H1 (cell line): ENCODE results near the gene CPED1. TPM values are rescaled to one million over a fixed set of nuclear protein-coding genes. Genes with fewer than 3 reads are reported as not detected.

ENCODE experiments used
- CTCF ChIA-PET: fragments of 300-600 bp; sonication (Branson Sonifier 250); formaldehyde crosslinking; loops from one replicate; lab custom pipeline; 2021; ENCODE audit not compliant: partially characterized antibody; lab: Charles Lee
- POLR2A ChIA-PET: fragments of 300-600 bp; sonication (Branson Sonifier 250); formaldehyde crosslinking; loops from one replicate; lab custom pipeline; 2021; ENCODE audit warnings: inconsistent platforms; ENCODE audit not compliant: partially characterized antibody; lab: Charles Lee
- DNase-seq, 2 experiments: peaks; one replicate each; pipeline versions ENCODE4 v3.0.0 to v3.0.0-alpha.2; 2010 to 2022; ENCODE audit warnings: low spot score in 2 of 2, low read depth in 1 of 2, mixed read lengths in 1 of 2
- FAIRE-seq: peaks from 2 replicates; lab custom pipeline; 2011; peaks lifted over from hg19 to GRCh38; lab: Jason Lieb, UNC
- H2AFZ ChIP-seq: 2 replicates; pipeline ENCODE4 v1.8.1; 2012; ENCODE audit warnings: low read length, inconsistent platforms
- H2AK5ac ChIP-seq: 2 replicates; pipeline ENCODE4 v1.6.1; 2013; ENCODE audit warnings: low read depth, low read length
- H2BK120ac ChIP-seq: replicated peaks from 2 replicates; pipeline ENCODE3; 2013; ENCODE audit warnings: low read depth, low read length, inconsistent platforms
- H2BK12ac ChIP-seq: 2 replicates; pipeline ENCODE4 v1.6.1; 2013; ENCODE audit warnings: low read depth, low read length
- H2BK15ac ChIP-seq: 2 replicates; pipeline ENCODE4 v1.6.1; 2013; ENCODE audit warnings: low read length
- H2BK20ac ChIP-seq: 2 replicates; pipeline ENCODE4 v1.6.1; 2013; ENCODE audit warnings: low read length
- H2BK5ac ChIP-seq: 2 replicates; pipeline ENCODE4 v1.6.1; 2013; ENCODE audit warnings: low read depth, low read length
- H3K14ac ChIP-seq: 2 replicates; pipeline ENCODE4 v1.6.1; 2013; ENCODE audit warnings: inconsistent platforms; ENCODE audit not compliant: insufficient read length
- H3K18ac ChIP-seq: 2 replicates; pipeline ENCODE4 v1.6.1; 2013; ENCODE audit warnings: low read length; ENCODE audit errors: extremely low read depth
- H3K23ac ChIP-seq: 2 replicates; pipeline ENCODE4 v1.6.1; 2013; ENCODE audit warnings: inconsistent platforms; ENCODE audit not compliant: insufficient read length
- H3K23me2 ChIP-seq: 2 replicates; pipeline ENCODE4 v1.6.1; 2013; ENCODE audit warnings: low read depth, low read length
- H3K27ac ChIP-seq: 2 replicates; pipeline ENCODE4 v1.6.1; 2011; ENCODE audit warnings: low read depth, low read length, inconsistent platforms
- H3K27me3 ChIP-seq, 4 experiments: replicated peaks in 1 of 4; 1 replicate in 1 of 4; 2 replicates in 3 of 4; pipeline versions ENCODE4 v1.6.1 to v1.8.1; 2011 to 2013; ENCODE audit warnings: low read length in 3 of 4, mild to moderate bottlenecking in 3 of 4, inconsistent platforms in 2 of 4, mixed read lengths in 2 of 4, moderate library complexity in 1 of 4; ENCODE audit not compliant: control insufficient read depth in 3 of 4, insufficient read depth in 3 of 4; ENCODE audit errors: extremely low read depth in 1 of 4
- H3K36me3 ChIP-seq, 4 experiments: 2 replicates each; pipeline versions ENCODE4 v1.6.1 to v1.8.1; 2011 to 2013; ENCODE audit warnings: mild to moderate bottlenecking in 4 of 4, low read length in 3 of 4, moderate library complexity in 2 of 4, control low read depth in 1 of 4, inconsistent platforms in 1 of 4; ENCODE audit not compliant: insufficient read depth in 4 of 4, control insufficient read depth in 2 of 4
- H3K4ac ChIP-seq: replicated peaks from 2 replicates; pipeline ENCODE3; 2013; ENCODE audit warnings: low read length, low read depth, mixed read lengths, inconsistent platforms; ENCODE audit not compliant: insufficient read length
- H3K4me1 ChIP-seq, 4 experiments: replicated peaks in 1 of 4; 1 replicate in 1 of 4; 2 replicates in 3 of 4; pipeline versions ENCODE4 v1.6.1 to v1.8.1; 2011 to 2013; ENCODE audit warnings: low read length in 3 of 4, inconsistent platforms in 2 of 4, mixed read lengths in 1 of 4; ENCODE audit not compliant: insufficient read depth in 4 of 4, control insufficient read depth in 3 of 4
- H3K4me2 ChIP-seq, 2 experiments: 2 replicates each; pipeline versions ENCODE4 v1.6.1 to v1.8.1; 2011 to 2013; ENCODE audit warnings: low read depth in 2 of 2, low read length in 2 of 2, control low read depth in 1 of 2, inconsistent platforms in 1 of 2, mild to moderate bottlenecking in 1 of 2; ENCODE audit not compliant: insufficient read depth in 1 of 2
- H3K4me3 ChIP-seq, 4 experiments: fragments of 200-600, 300-600 bp in 1 of 4; sonication (generic), shearing (Covaris generic), sonication (Bioruptor Twin) in 1 of 4; 2 replicates each; pipeline versions ENCODE4 v1.5.1 to v1.8.1; 2011 to 2016; ENCODE audit warnings: low read length in 4 of 4, low read depth in 3 of 4, control low read depth in 2 of 4, inconsistent platforms in 2 of 4, mild to moderate bottlenecking in 2 of 4, mixed read lengths in 1 of 4, moderate library complexity in 1 of 4; ENCODE audit not compliant: insufficient read depth in 2 of 4; ENCODE audit errors: extremely low read depth in 1 of 4
- H3K56ac ChIP-seq: replicated peaks from 2 replicates; pipeline ENCODE3; 2013; ENCODE audit warnings: low read depth, mild to moderate bottlenecking, mixed read lengths, low read length, inconsistent platforms; ENCODE audit not compliant: insufficient read length
- H3K79me1 ChIP-seq: 2 replicates; pipeline ENCODE4 v1.6.1; 2013; ENCODE audit warnings: low read depth, low read length, control low read depth
- H3K79me2 ChIP-seq, 2 experiments: 2 replicates each; pipeline versions ENCODE4 v1.6.1 to v1.8.1; 2012 to 2013; ENCODE audit warnings: low read length in 2 of 2, mild to moderate bottlenecking in 2 of 2, inconsistent platforms in 1 of 2; ENCODE audit not compliant: insufficient read depth in 2 of 2, control insufficient read depth in 1 of 2
- H3K9ac ChIP-seq, 4 experiments: replicated peaks in 1 of 4; 1 replicate in 1 of 4; 2 replicates in 3 of 4; pipeline versions ENCODE4 v1.6.1 to v1.8.1; 2011 to 2013; ENCODE audit warnings: low read depth in 3 of 4, low read length in 3 of 4, control low read depth in 2 of 4, mild to moderate bottlenecking in 2 of 4, moderate library complexity in 2 of 4, inconsistent platforms in 1 of 4; ENCODE audit errors: extremely low read depth in 1 of 4
- H3K9me3 ChIP-seq, 2 experiments: 2 replicates each; pipeline versions ENCODE4 v1.6.1 to v1.8.1; 2012 to 2013; ENCODE audit warnings: mild to moderate bottlenecking in 2 of 2, moderate library complexity in 2 of 2, control low read depth in 1 of 2, inconsistent platforms in 1 of 2, low read depth in 1 of 2, low read length in 1 of 2, mixed read lengths in 1 of 2; ENCODE audit not compliant: insufficient read depth in 2 of 2
- H4K20me1 ChIP-seq, 2 experiments: replicated peaks in 1 of 2; 2 replicates each; pipeline versions ENCODE3 to v1.8.1; 2011 to 2013; ENCODE audit warnings: inconsistent platforms in 2 of 2, low read length in 2 of 2, mild to moderate bottlenecking in 1 of 2; ENCODE audit not compliant: insufficient read depth in 2 of 2, control insufficient read depth in 1 of 2
- H4K5ac ChIP-seq: 2 replicates; pipeline ENCODE4 v1.6.1; 2013; ENCODE audit warnings: low read length, low read depth, mixed read lengths, inconsistent platforms; ENCODE audit not compliant: insufficient read length
- H4K8ac ChIP-seq: 2 replicates; pipeline ENCODE4 v1.8.0; 2013; ENCODE audit warnings: mild to moderate bottlenecking, moderate library complexity, low read length, inconsistent platforms; ENCODE audit not compliant: insufficient read depth; ENCODE audit errors: extremely low read depth
- H4K91ac ChIP-seq: replicated peaks from 2 replicates; pipeline ENCODE3; 2013; ENCODE audit warnings: low read length, mixed read lengths, inconsistent platforms; ENCODE audit not compliant: insufficient read length
- BCL11A ChIP-seq, 2 experiments: IDR thresholded peaks; one replicate each; pipeline ENCODE4 v1.6.1; 2011; ENCODE audit warnings: low read depth in 2 of 2, low read length in 2 of 2, mild to moderate bottlenecking in 2 of 2
- FOSL1 ChIP-seq: IDR thresholded peaks from 2 replicates; pipeline ENCODE4 v1.6.1; 2011; ENCODE audit warnings: mild to moderate bottlenecking, low read depth, low read length, moderate library complexity; ENCODE audit not compliant: insufficient read depth
- MAFK ChIP-seq: IDR thresholded peaks from 2 replicates; pipeline ENCODE4 v1.6.1; 2012; ENCODE audit warnings: low read depth, mild to moderate bottlenecking, improper control_type of control experiment, low read length
- NANOG ChIP-seq: IDR thresholded peaks from 2 replicates; pipeline ENCODE4 v1.6.1; 2011; ENCODE audit warnings: low read length, low read depth, mild to moderate bottlenecking, inconsistent platforms; ENCODE audit not compliant: insufficient read depth, poor library complexity, severe bottlenecking
- RFX5 ChIP-seq: IDR thresholded peaks from 2 replicates; pipeline ENCODE4 v1.6.1; 2011; ENCODE audit warnings: low read depth, low read length, improper control_type of control experiment, borderline replicate concordance
- RNF2 ChIP-seq: fragments of 200-900, 300-1000 bp; sonication (generic); IDR thresholded peaks from 2 replicates; pipeline ENCODE4 v1.7.1; 2016; ENCODE audit warnings: borderline replicate concordance, low read depth, mild to moderate bottlenecking, antibody characterized with exemption, low read length; ENCODE audit not compliant: poor library complexity, severe bottlenecking; ENCODE audit errors: missing control alignments
- SIN3A ChIP-seq, 2 experiments: IDR thresholded peaks in 1 of 2; conservative IDR thresholded peaks in 1 of 2; 2 replicates each; pipeline ENCODE4 v1.6.1; 2011 to 2012; ENCODE audit warnings: low read length in 2 of 2, improper control_type of control experiment in 1 of 2, low read depth in 1 of 2, mild to moderate bottlenecking in 1 of 2
- SP1 ChIP-seq: IDR thresholded peaks from 2 replicates; pipeline ENCODE4 v1.6.1; 2011; ENCODE audit warnings: low read depth, low read length
- SP2 ChIP-seq: IDR thresholded peaks from 2 replicates; pipeline ENCODE4 v1.6.1; 2012; ENCODE audit warnings: mild to moderate bottlenecking, low read length, inconsistent platforms
- TAF7 ChIP-seq: optimal IDR thresholded peaks from 2 replicates; pipeline ENCODE3; 2011; ENCODE audit warnings: low read depth, mild to moderate bottlenecking, inconsistent platforms, low read length, moderate library complexity, borderline replicate concordance
- TBP ChIP-seq: IDR thresholded peaks from 2 replicates; pipeline ENCODE4 v1.6.1; 2011; ENCODE audit warnings: low read depth, low read length, improper control_type of control experiment
- WGBS, 2 experiments: shearing (Covaris generic) in 1 of 2; methylation state at CpG; one replicate each; pipeline versions ENCODE4 v1.1.6 to v1.1.7; 2013 to 2015; ENCODE audit warnings: low lambda C conversion rate in 2 of 2, mixed read lengths in 2 of 2, inconsistent platforms in 1 of 2, low coverage in 1 of 2, missing lambda C conversion rate in 1 of 2; ENCODE audit not compliant: insufficient replicate concordance in 2 of 2, insufficient coverage in 1 of 2, insufficient read length in 1 of 2; ENCODE audit errors: extremely low coverage in 1 of 2, missing lambda C conversion rate in 1 of 2; 5-methylcytosine and 5-hydroxymethylcytosine counted together
- polyA plus RNA-seq, 7 experiments: library from polyadenylated mRNA; depleted of rRNA in 3 of 7; stranded (reverse) in 5 of 7; unstranded in 2 of 7; fragments of >200 nt in 5 of 7; fragments of 200-250 nt in 2 of 7; gene quantifications; 1 replicate in 5 of 7; 2 replicates in 1 of 7; 4 replicates in 1 of 7; pipeline versions ENCODE4 v1.2.1 to v1.2.3, GENCODE V29; 2011 to 2013; ENCODE audit warnings: missing spikeins in 2 of 7, mixed read lengths in 2 of 7
- total RNA-seq: library from RNA; stranded (reverse); fragmentation: NEBNext Ultra II Directional; extraction: Animal tissue kit (Norgen Biotek cat#: 25700); gene quantifications from 2 replicates; pipeline ENCODE4 v1.2.1, GENCODE V29; 2021
- TF ChIP-seq, protein P1 (sequence below): IDR thresholded peaks from 2 replicates; pipeline ENCODE4 v1.6.1; 2012; ENCODE audit warnings: inconsistent platforms
- TF ChIP-seq, protein P2 (sequence below): IDR thresholded peaks from 2 replicates; pipeline ENCODE4 v1.6.1; 2011; ENCODE audit warnings: low read depth, mild to moderate bottlenecking, low read length; ENCODE audit not compliant: insufficient read depth

The CPED1 gene
- total and polyA plus RNA-seq, 2 of the 8 experiments (the other 6 are each of a cell fraction or from before 2014, with no cell fraction given) = 0.08 to 0.39 TPM

DNA sequence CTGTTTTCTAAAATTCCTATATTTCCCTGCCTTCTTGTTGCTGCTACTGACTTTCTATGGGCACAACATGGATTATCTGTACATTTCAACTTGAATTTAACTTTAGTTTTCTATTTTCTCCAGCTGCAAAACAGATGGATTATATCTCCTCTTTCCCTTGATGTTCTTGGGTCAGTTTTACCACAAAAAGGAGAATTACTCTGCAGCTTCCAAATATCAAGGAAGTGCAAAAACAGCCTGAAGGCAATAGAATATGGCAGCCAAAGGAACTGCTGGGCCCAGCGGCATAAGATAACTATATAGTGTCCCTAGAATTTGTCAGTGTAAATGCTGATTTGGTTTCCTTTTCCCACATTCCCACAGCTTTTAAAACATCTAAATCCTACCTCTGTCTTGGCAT, 29.1 kb downstream of the CPED1 start:
- H3K56ac ChIP-seq = no peak overlapping the region
- H2BK120ac ChIP-seq = no peak overlapping the region
- H4K20me1 ChIP-seq = no peaks in the 10 kb centered on the region
- H3K79me2 ChIP-seq = no peaks in the 10 kb centered on the region
- H3K4me2 ChIP-seq = no peak overlapping the region
- ChIA-PET CTCF (interaction anchor here (0.7 to 1.3 kb wide), 5 partner anchors 15 to 1081 kb away, joined by 3 to 8 read pairs (median 3); no protein-coding TSS in a partner anchor), POLR2A (no interaction called here)
- H2AK5ac ChIP-seq = no peak overlapping the region
- no peak overlapping the region for H2BK20ac ChIP-seq
- no peaks in the 10 kb centered on the region for H3K27me3 ChIP-seq
- 95% methylated on average over 1 of the region's 1 CpG; no CpG with 5 or more reads in 1 of the 2 experiments for WGBS, 2 experiments
- DNase-seq (no peak), FAIRE-seq (no peak)
- H3K9me3 ChIP-seq = no peaks in the 10 kb centered on the region
- H3K23me2 ChIP-seq = no peaks in the 10 kb centered on the region
- H3K36me3 ChIP-seq = no peaks in the 10 kb centered on the region
- H2BK15ac ChIP-seq = no peak overlapping the region
- no peak overlapping the region for H4K91ac ChIP-seq
- H2BK5ac ChIP-seq = no peak overlapping the region
- no peaks in the 10 kb centered on the region for H3K79me1 ChIP-seq
- no peak overlapping the region for H3K9ac ChIP-seq
- H3K27ac ChIP-seq = no peak overlapping the region
- no peak overlapping the region for H3K4ac ChIP-seq
- H2AFZ ChIP-seq = no peak overlapping the region
- no peak overlapping the region for H3K18ac ChIP-seq
- no peak overlapping the region for H3K4me3 ChIP-seq
- no peak overlapping the region for H3K23ac ChIP-seq
- H4K8ac ChIP-seq = no peak overlapping the region
- H2BK12ac ChIP-seq = no peak overlapping the region
- no peaks in the 10 kb centered on the region for H3K4me1 ChIP-seq
- H3K14ac ChIP-seq = no peak overlapping the region
- H4K5ac ChIP-seq = no peak overlapping the region
- TF ChIP-seq, protein P1, sequence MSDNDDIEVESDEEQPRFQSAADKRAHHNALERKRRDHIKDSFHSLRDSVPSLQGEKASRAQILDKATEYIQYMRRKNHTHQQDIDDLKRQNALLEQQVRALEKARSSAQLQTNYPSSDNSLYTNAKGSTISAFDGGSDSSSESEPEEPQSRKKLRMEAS = no peak
- TF ChIP-seq SIN3A (conservative IDR thresholded peaks at IDR 0.05 in 1 of 2, IDR thresholded peaks at IDR 0.05 in 1 of 2; ENCODE audit: low read depth in 1 of 2, low read length in 2 of 2) (no peak), RFX5 (no peak), TBP (no peak), TAF7 (no peak), FOSL1 (no peak), NANOG (no peak), SP1 (no peak), BCL11A (IDR thresholded peaks at IDR 0.05; ENCODE audit: low read depth in 2 of 2, low read length in 2 of 2) (no peak), MAFK (no peak), RNF2 (no peak), SP2 (no peak)
- TF ChIP-seq, protein P2, sequence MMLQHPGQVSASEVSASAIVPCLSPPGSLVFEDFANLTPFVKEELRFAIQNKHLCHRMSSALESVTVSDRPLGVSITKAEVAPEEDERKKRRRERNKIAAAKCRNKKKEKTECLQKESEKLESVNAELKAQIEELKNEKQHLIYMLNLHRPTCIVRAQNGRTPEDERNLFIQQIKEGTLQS = no peak
